Measurements from ENCODE around the gene ZC3H7A. TPM values are rescaled to one million over a fixed set of nuclear protein-coding genes. Genes with fewer than 3 reads are reported as not detected.
A peak's percentile ranks its signal among the peaks of the same experiment; 100 is the strongest.

Gene ZC3H7A
- total RNA-seq, 1 donor from 2014 or later, result 14.5 TPM

DNA sequence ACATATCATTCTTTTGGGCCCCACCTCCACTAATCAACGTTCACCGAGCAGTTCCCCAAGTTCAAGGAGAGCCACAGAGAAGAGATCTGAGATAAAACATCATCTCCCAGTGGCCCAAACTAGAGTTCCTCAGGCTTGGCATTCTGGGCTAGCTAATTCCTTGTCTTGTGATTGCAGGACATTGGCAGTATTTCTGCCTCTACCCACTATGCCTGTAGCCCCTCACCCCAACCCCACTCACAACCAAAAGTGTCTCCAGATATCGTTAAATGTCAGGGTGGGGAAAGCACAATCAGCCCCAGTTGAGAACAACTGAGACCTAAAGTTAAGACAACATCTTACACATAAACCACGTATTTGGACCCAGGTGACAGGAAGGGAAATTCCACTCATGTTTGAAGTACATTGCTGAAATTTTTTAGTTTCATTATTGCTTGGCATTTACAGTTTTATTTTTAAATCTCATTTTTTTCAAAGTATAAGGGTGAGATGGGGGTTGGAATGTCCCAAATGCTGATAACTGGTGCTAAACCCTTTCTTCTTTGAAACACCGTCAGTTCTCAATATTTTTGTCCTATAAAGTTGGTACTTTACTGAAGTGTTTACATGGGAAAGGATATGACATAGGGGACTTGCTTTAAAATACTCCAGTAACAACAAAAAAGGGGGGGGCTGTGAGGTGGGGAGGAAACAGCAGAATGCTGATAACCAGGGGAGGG is 13.6 kb downstream of the ZC3H7A start:
- DNase-seq (ENCODE audit: low read depth), result peak; percentile 62
- H3K4me3 ChIP-seq (ENCODE audit: low read depth, low read length), result peak overlapping the region; percentile 19
- TF ChIP-seq, protein P1, sequence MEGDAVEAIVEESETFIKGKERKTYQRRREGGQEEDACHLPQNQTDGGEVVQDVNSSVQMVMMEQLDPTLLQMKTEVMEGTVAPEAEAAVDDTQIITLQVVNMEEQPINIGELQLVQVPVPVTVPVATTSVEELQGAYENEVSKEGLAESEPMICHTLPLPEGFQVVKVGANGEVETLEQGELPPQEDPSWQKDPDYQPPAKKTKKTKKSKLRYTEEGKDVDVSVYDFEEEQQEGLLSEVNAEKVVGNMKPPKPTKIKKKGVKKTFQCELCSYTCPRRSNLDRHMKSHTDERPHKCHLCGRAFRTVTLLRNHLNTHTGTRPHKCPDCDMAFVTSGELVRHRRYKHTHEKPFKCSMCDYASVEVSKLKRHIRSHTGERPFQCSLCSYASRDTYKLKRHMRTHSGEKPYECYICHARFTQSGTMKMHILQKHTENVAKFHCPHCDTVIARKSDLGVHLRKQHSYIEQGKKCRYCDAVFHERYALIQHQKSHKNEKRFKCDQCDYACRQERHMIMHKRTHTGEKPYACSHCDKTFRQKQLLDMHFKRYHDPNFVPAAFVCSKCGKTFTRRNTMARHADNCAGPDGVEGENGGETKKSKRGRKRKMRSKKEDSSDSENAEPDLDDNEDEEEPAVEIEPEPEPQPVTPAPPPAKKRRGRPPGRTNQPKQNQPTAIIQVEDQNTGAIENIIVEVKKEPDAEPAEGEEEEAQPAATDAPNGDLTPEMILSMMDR (conservative IDR thresholded peaks at IDR 0.05; ENCODE audit: low read depth, low read length), result no peak

DNA sequence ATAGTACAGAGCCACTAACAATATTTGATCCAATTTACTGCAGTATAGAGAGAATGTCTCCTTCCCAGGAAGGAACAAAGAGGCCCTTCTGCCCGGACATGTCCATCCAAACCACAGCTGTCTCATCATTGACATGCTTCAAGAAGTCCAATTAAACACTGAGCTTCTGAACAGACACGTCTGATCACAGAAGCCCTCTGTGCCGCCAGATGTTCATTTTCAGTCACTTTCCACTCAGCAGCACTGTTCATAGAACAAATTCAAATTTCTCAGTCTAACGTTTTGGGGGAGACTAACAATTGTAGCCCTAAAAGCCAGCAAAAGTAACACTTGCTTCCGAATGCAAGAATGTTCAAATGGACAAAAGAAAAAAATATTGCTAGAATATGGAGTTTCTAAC is 15.3 kb downstream of the ZC3H7A start:
- no peak overlapping the region for H3K4me3 ChIP-seq (ENCODE audit: low read depth, low read length)
- DNase-seq (ENCODE audit: low read depth), result no peak
- TF ChIP-seq, protein P1 (conservative IDR thresholded peaks at IDR 0.05; ENCODE audit: low read depth, low read length), result no peak

DNA sequence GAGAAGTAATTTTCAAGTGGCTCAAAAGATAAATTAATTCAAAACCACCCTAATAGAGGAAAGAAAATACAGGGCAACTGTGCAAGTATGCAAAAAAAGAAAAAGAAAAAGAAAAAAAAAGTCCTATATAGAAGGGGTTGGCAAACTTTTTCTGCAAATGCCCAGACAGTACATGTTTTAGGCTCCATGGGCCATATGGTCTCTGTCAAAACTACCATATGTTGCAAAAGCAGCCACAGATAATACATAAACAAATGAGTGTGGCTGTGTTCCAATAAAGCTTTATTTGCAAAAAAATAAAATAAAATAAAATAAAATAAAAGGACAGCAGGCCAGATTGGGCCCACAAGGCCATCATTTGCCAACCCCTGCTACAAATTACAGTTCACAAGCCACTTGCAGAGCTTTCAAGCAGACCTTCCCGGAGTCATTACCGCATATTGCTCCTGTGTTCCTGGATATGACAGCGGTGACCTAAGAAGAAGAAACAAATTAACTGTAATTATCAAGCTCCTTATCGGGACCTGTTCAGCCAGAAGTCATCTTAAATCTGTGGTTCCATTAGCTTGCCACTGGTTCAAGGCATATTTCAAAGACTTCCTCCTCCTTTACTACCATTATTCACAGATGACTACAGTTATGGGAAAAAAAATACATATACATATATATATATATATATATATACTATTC is 15.9 kb downstream of the ZC3H7A start:
- no peak overlapping the region for H3K4me3 ChIP-seq (ENCODE audit: low read depth, low read length)
- TF ChIP-seq, protein P1 (conservative IDR thresholded peaks at IDR 0.05; ENCODE audit: low read depth, low read length), result no peak
- DNase-seq (ENCODE audit: low read depth), result no peak

DNA sequence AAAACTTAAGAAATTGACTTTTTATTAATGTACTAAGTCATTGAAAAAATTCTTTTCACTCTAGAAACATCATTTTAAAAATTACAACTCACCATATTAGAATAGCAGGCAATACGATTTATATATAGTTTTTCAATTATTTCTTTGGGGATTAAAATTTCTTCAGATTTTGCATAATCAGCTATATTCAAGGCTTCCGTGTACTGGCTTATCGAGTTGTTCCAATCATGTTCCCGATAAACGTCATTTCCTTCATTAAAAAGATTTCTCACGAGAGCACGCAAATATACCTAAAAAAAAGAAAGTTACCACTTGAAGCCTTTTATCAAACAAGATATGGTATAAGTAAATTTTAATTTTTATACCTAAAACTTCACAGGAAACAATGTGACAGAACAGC is 18.0 kb downstream of the ZC3H7A start:
- DNase-seq (ENCODE audit: low read depth), result no peak
- H3K4me3 ChIP-seq (ENCODE audit: low read depth, low read length), result no peak overlapping the region
- TF ChIP-seq, protein P1 (conservative IDR thresholded peaks at IDR 0.05; ENCODE audit: low read depth, low read length), result no peak

DNA sequence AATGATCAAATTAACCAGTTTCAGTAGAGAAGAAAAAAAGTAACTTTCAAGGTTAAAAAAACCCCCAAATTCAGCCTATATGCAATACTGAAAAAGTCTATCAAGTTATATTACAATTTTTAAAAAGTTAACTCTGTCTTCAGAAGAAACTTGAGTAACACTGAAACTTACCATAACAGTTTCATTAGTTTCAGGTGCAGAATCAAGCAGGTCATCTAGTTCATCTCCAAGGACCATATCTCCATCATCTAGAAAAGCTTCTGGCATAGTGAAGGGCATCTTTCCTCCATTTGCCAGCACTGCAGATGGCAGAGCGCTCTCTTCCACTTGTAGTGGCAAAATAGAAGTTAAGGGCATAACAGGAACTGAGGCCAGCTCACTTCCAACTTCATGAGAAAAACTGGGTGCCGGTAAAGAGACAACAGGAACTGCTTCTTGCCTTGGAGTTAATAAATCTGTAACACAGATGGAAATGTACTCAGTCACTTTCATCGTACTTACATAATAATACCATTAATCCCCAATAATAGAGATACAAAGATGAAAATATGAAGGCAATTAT is 22.9 kb downstream of the ZC3H7A start:
- TF ChIP-seq, protein P1 (conservative IDR thresholded peaks at IDR 0.05; ENCODE audit: low read depth, low read length), result no peak
- H3K4me3 ChIP-seq (ENCODE audit: low read depth, low read length), result no peak overlapping the region
- DNase-seq (ENCODE audit: low read depth), result no peak

DNA sequence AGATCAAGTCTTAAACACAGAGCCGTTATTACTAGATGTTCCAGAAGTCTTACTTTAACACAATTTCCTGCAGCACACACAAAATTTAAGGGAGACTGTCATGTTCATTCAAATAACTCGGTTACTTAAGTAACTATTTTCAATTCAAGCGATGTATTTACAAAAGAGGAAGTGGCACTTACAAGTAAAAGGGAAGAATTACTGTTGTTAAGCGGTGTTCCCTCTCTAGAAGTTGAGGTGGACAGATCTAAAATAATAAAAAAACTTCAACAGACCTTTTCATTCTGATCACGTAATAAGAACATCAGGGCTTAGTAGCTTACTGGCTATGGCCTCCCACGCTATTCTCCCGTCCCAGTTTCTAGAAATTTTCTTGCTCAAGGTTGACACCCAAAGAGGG is 28.2 kb downstream of the ZC3H7A start:
- TF ChIP-seq, protein P1 (conservative IDR thresholded peaks at IDR 0.05; ENCODE audit: low read depth, low read length), result no peak
- no peak overlapping the region for H3K4me3 ChIP-seq (ENCODE audit: low read depth, low read length)
- DNase-seq (ENCODE audit: low read depth), result no peak

Measured in epithelial cell of proximal tubule (primary cell).